Measurements from ENCODE around the gene CFI.

CFI gene

DNA sequence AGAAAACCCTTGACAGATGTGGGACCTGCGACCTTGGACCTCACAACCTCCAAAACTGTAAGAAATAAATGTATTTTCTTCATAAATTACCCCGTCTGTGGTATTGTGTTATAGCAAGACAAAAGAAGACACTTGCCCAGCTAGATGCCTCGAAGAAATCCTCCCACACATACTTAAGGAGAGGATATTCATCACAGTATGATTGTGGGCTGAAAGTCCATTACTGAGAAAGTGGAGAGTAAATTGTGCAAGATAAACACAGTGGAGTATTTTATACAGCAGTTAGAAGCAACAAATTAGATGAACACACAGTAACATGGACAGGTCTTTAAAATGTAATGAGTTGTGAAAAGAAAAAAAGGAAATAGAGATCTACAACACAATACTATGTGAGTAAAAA lies 46.1 kb downstream of the CFI start:
- whole genome bisulfite sequencing, 2 donors (ENCODE audit: extremely low coverage in 2 of 2, insufficient read length in 2 of 2, insufficient replicate concordance in 1 of 2): no CpG with 5 or more reads among the region's 3 CpGs
- no peak for DNase-seq (ENCODE audit: low spot score)

DNA sequence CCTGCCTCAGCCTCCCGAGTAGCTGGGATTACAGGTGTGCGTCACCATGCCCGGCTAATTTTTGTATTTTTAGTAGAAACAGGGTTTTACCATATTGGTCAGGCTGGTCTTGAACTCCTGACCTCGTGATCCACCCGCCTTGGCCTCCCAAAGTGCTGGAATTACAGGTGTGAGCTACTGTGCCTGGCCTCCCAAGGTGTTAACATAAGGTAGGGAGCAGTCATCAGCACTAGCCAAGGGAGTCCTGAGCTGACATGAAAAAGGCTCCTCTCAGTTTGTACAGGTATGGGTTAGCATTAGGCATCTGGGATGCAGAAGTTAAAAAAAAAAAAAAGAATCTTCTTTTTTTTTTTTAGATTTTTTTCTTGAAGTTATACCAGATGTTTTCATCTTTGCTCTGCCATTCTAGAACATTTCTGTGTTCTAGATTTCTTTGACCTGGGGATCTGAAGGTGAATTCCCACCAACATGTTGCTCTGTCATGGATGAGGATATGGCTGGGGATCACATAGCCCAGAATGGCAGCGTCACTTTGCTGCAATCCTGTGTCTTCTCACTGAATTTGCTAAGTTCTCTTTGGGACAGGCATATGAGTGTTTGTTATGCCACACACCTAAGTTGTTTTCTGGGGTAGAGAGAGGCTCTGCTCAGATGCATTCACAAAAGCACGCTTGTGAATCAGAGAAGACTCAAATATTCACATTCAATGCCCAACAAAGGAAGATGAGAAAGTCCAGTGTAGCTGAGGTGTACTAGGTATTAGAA lies 47.5 kb downstream of the CFI start:
- Histone ChIP-seq H2BK15ac (ENCODE audit: low read length) (no peak overlapping the region), H3K23ac (ENCODE audit: low read depth, low read length, poor library complexity) (no peak overlapping the region), H2AK5ac (ENCODE audit: low read depth, low read length) (no peak overlapping the region), H4K8ac (ENCODE audit: low read depth, low read length) (no peak overlapping the region), H3K4me2 (ENCODE audit: insufficient read depth, low read length, poor library complexity, severe bottlenecking) (no peak overlapping the region), H2BK12ac (ENCODE audit: low read length) (no peak overlapping the region), H3K14ac (ENCODE audit: low read length) (no peak overlapping the region), H3K27me3 (ENCODE audit: control insufficient read depth in 3 of 3, insufficient read depth in 3 of 3, low read depth in 1 of 3, low read length in 3 of 3) (no peaks in the 10 kb centered on the region), H3K36me3 (replicated peaks in 1 of 2; ENCODE audit: control insufficient read depth in 2 of 2, insufficient read depth in 2 of 2, low read length in 2 of 2) (no peaks in the 10 kb centered on the region), H3K9ac (ENCODE audit: low read depth, low read length, poor library complexity) (no peak overlapping the region), H2AFZ (ENCODE audit: low read length) (no peak overlapping the region), H4K91ac (ENCODE audit: low read depth, low read length, poor library complexity) (no peak overlapping the region), H3K4me3 (ENCODE audit: low read length in 2 of 2) (no peak overlapping the region), H2BK120ac (ENCODE audit: low read depth, low read length) (no peak overlapping the region), H3K27ac (replicated peaks; ENCODE audit: low read length) (no peak overlapping the region), H3K18ac (ENCODE audit: low read length) (no peak overlapping the region), H2BK5ac (ENCODE audit: low read length) (no peak overlapping the region), H3K4ac (ENCODE audit: low read length) (no peak overlapping the region), H3K9me3 (replicated peaks in 1 of 2; ENCODE audit: control insufficient read depth in 2 of 2, insufficient read depth in 1 of 2, low read depth in 1 of 2, low read length in 2 of 2) (no peaks in the 10 kb centered on the region), H3K4me1 (ENCODE audit: control insufficient read depth in 2 of 2, insufficient read depth in 1 of 2, low read depth in 1 of 2, low read length in 2 of 2) (no peaks in the 10 kb centered on the region), H3K79me1 (ENCODE audit: low read depth, low read length) (no peaks in the 10 kb centered on the region)
- DNase-seq (ENCODE audit: low spot score): no peak
- WGBS, 2 donors (ENCODE audit: extremely low coverage in 2 of 2, insufficient read length in 2 of 2, insufficient replicate concordance in 1 of 2): no CpG with 5 or more reads among the region's 7 CpGs

More for the DNA sequence above, 46.1 kb downstream of the CFI start:
- no peak overlapping the region for H2BK120ac ChIP-seq (ENCODE audit: low read depth, low read length)
- H3K9ac ChIP-seq (ENCODE audit: low read depth, low read length, poor library complexity): no peak overlapping the region
- H2AFZ ChIP-seq (ENCODE audit: low read length): no peak overlapping the region
- no peak overlapping the region for H3K4ac ChIP-seq (ENCODE audit: low read length)
- no peaks in the 10 kb centered on the region for H3K9me3 ChIP-seq (replicated peaks in 1 of 2; ENCODE audit: control insufficient read depth in 2 of 2, insufficient read depth in 1 of 2, low read depth in 1 of 2, low read length in 2 of 2)
- H3K36me3 ChIP-seq (replicated peaks in 1 of 2; ENCODE audit: control insufficient read depth in 2 of 2, insufficient read depth in 2 of 2, low read length in 2 of 2): no peaks in the 10 kb centered on the region
- no peak overlapping the region for H3K4me2 ChIP-seq (ENCODE audit: insufficient read depth, low read length, poor library complexity, severe bottlenecking)
- H4K91ac ChIP-seq (ENCODE audit: low read depth, low read length, poor library complexity): no peak overlapping the region
- no peak overlapping the region for H2BK12ac ChIP-seq (ENCODE audit: low read length)
- H2BK5ac ChIP-seq (ENCODE audit: low read length): no peak overlapping the region
- no peak overlapping the region for H4K8ac ChIP-seq (ENCODE audit: low read depth, low read length)
- no peak overlapping the region for H2BK15ac ChIP-seq (ENCODE audit: low read length)
- no peak overlapping the region for H3K18ac ChIP-seq (ENCODE audit: low read length)
- no peaks in the 10 kb centered on the region for H3K27me3 ChIP-seq (ENCODE audit: control insufficient read depth in 3 of 3, insufficient read depth in 3 of 3, low read depth in 1 of 3, low read length in 3 of 3)
- H3K79me1 ChIP-seq (ENCODE audit: low read depth, low read length): no peaks in the 10 kb centered on the region
- no peak overlapping the region for H2AK5ac ChIP-seq (ENCODE audit: low read depth, low read length)
- H3K27ac ChIP-seq (replicated peaks; ENCODE audit: low read length): no peak overlapping the region
- no peak overlapping the region for H3K14ac ChIP-seq (ENCODE audit: low read length)
- H3K4me1 ChIP-seq (ENCODE audit: control insufficient read depth in 2 of 2, insufficient read depth in 1 of 2, low read depth in 1 of 2, low read length in 2 of 2): no peaks in the 10 kb centered on the region
- H3K4me3 ChIP-seq (ENCODE audit: low read length in 2 of 2): no peak overlapping the region
- no peak overlapping the region for H3K23ac ChIP-seq (ENCODE audit: low read depth, low read length, poor library complexity)

DNA sequence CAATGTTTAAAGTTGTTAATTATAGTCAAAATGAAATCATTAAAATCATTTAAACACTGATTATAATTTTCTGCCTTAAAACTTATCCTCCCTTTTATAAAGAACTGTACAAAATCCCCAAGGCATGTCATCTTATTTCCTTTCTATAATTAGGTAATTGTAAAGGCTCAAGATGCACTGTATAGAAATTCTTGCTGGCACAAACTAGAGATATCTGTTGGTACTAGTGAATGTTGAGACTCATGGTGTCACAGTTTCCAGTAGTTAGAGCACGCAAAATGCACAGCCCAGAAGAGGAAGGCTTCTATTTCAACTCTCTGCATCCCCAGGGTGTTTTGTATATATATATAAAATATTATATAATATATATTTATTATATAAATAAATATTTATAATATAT lies 49.3 kb downstream of the CFI start:
- H4K8ac ChIP-seq (ENCODE audit: low read depth, low read length): no peak overlapping the region
- no peak for DNase-seq (ENCODE audit: low spot score)
- H3K14ac ChIP-seq (ENCODE audit: low read length): no peak overlapping the region
- no peak overlapping the region for H2BK120ac ChIP-seq (ENCODE audit: low read depth, low read length)
- WGBS, 2 donors (ENCODE audit: extremely low coverage in 2 of 2, insufficient read length in 2 of 2, insufficient replicate concordance in 1 of 2): no CpG with 5 or more reads among the region's 1 CpG
- H3K36me3 ChIP-seq (replicated peaks in 1 of 2; ENCODE audit: control insufficient read depth in 2 of 2, insufficient read depth in 2 of 2, low read length in 2 of 2): no peaks in the 10 kb centered on the region
- no peak overlapping the region for H2BK12ac ChIP-seq (ENCODE audit: low read length)
- H3K79me1 ChIP-seq (ENCODE audit: low read depth, low read length): no peaks in the 10 kb centered on the region
- no peak overlapping the region for H2AFZ ChIP-seq (ENCODE audit: low read length)
- no peak overlapping the region for H3K9ac ChIP-seq (ENCODE audit: low read depth, low read length, poor library complexity)
- no peak overlapping the region for H3K4ac ChIP-seq (ENCODE audit: low read length)
- H2BK15ac ChIP-seq (ENCODE audit: low read length): no peak overlapping the region
- no peak overlapping the region for H2BK5ac ChIP-seq (ENCODE audit: low read length)
- H3K4me1 ChIP-seq (ENCODE audit: control insufficient read depth in 2 of 2, insufficient read depth in 1 of 2, low read depth in 1 of 2, low read length in 2 of 2): no peaks in the 10 kb centered on the region
- no peak overlapping the region for H3K4me3 ChIP-seq (ENCODE audit: low read length in 2 of 2)
- H3K18ac ChIP-seq (ENCODE audit: low read length): no peak overlapping the region
- H3K27me3 ChIP-seq (ENCODE audit: control insufficient read depth in 3 of 3, insufficient read depth in 3 of 3, low read depth in 1 of 3, low read length in 3 of 3): no peaks in the 10 kb centered on the region
- H3K4me2 ChIP-seq (ENCODE audit: insufficient read depth, low read length, poor library complexity, severe bottlenecking): no peak overlapping the region
- no peak overlapping the region for H3K27ac ChIP-seq (replicated peaks; ENCODE audit: low read length)
- no peak overlapping the region for H2AK5ac ChIP-seq (ENCODE audit: low read depth, low read length)
- no peak overlapping the region for H3K23ac ChIP-seq (ENCODE audit: low read depth, low read length, poor library complexity)
- no peak overlapping the region for H4K91ac ChIP-seq (ENCODE audit: low read depth, low read length, poor library complexity)
- H3K9me3 ChIP-seq (replicated peaks in 1 of 2; ENCODE audit: control insufficient read depth in 2 of 2, insufficient read depth in 1 of 2, low read depth in 1 of 2, low read length in 2 of 2): no peaks in the 10 kb centered on the region

DNA sequence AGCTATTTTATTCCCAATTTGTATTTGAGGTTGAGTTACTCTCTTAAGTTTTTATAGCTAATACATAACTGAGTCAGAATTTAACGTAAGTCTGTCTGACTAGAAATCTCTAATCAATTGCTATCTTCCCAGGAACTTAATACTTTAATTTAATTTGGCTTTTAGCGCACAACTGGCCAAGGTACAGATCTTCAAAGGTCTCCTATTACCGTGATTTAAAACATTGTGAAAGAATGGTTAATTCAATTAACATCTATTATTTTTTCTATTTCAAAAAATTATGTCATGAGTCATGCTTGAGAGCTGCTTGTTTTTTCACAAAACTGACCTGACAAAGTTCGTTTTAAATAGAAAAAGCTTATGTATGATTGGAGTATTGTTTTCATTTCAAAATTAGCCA lies 49.9 kb downstream of the CFI start:
- Histone ChIP-seq H2BK5ac (ENCODE audit: low read length) (no peak overlapping the region), H3K9me3 (replicated peaks in 1 of 2; ENCODE audit: control insufficient read depth in 2 of 2, insufficient read depth in 1 of 2, low read depth in 1 of 2, low read length in 2 of 2) (no peaks in the 10 kb centered on the region), H3K27me3 (ENCODE audit: control insufficient read depth in 3 of 3, insufficient read depth in 3 of 3, low read depth in 1 of 3, low read length in 3 of 3) (no peaks in the 10 kb centered on the region), H3K18ac (ENCODE audit: low read length) (no peak overlapping the region), H2AFZ (ENCODE audit: low read length) (no peak overlapping the region), H3K79me1 (ENCODE audit: low read depth, low read length) (no peaks in the 10 kb centered on the region), H3K4me2 (ENCODE audit: insufficient read depth, low read length, poor library complexity, severe bottlenecking) (no peak overlapping the region), H2BK15ac (ENCODE audit: low read length) (no peak overlapping the region), H3K9ac (ENCODE audit: low read depth, low read length, poor library complexity) (no peak overlapping the region), H2BK120ac (ENCODE audit: low read depth, low read length) (no peak overlapping the region), H3K36me3 (replicated peaks in 1 of 2; ENCODE audit: control insufficient read depth in 2 of 2, insufficient read depth in 2 of 2, low read length in 2 of 2) (no peaks in the 10 kb centered on the region), H4K8ac (ENCODE audit: low read depth, low read length) (no peak overlapping the region), H3K23ac (ENCODE audit: low read depth, low read length, poor library complexity) (no peak overlapping the region), H3K4me3 (ENCODE audit: low read length in 2 of 2) (no peak overlapping the region), H4K91ac (ENCODE audit: low read depth, low read length, poor library complexity) (no peak overlapping the region), H3K27ac (replicated peaks; ENCODE audit: low read length) (no peak overlapping the region), H2AK5ac (ENCODE audit: low read depth, low read length) (no peak overlapping the region), H3K4ac (ENCODE audit: low read length) (no peak overlapping the region), H2BK12ac (ENCODE audit: low read length) (no peak overlapping the region), H3K14ac (ENCODE audit: low read length) (no peak overlapping the region), H3K4me1 (ENCODE audit: control insufficient read depth in 2 of 2, insufficient read depth in 1 of 2, low read depth in 1 of 2, low read length in 2 of 2) (no peaks in the 10 kb centered on the region)
- WGBS, 2 donors (ENCODE audit: extremely low coverage in 2 of 2, insufficient read length in 2 of 2, insufficient replicate concordance in 1 of 2): no CpG with 5 or more reads among the region's 4 CpGs
- no peak for DNase-seq (ENCODE audit: low spot score)

Data from neuronal stem cell (in vitro differentiated cells).